GM13977 (cell line): ENCODE measurements around the gene SPHK1.
"Not testable (repeated sequence)": the region's sequence is repeated elsewhere in the genome, so short reads cannot be mapped to it uniquely, and the experiment has no call there.

ENCODE experiments used
- DNase-seq: peaks from one replicate; pipeline ENCODE4 v3.0.0; 2012; ENCODE audit warnings: low spot score
- CTCF ChIP-seq: IDR thresholded peaks from 2 replicates; pipeline ENCODE4 v1.5.1; 2012; ENCODE audit warnings: mild to moderate bottlenecking, control low read depth; ENCODE audit not compliant: insufficient read depth; ENCODE audit errors: extremely low read depth, missing control alignments
- in situ Hi-C: fragments of 300-500 bp; cut with MboI; formaldehyde crosslinking; loops from one replicate; pipeline ENCODE4 v1.12.0; 2022; ENCODE audit warnings: low sequenced_read_pairs, low pct_unique_long_range_greater_than_20kb, mixed read lengths, inconsistent platforms; ENCODE audit not compliant: unreplicated experiment

The SPHK1 gene

GRCh38 chr17:76345377-76345974 is 38.9 kb upstream of the SPHK1 start:
- no peak for TF ChIP-seq CTCF
- DNase-seq: no peak
- in situ Hi-C loops: no loop called here

GRCh38 chr17:76346936-76347335 is 37.5 kb upstream of the SPHK1 start:
- in situ Hi-C loops, DNase-seq: not testable (repeated sequence)

- no peak for TF ChIP-seq CTCF
- in situ Hi-C loops: no loop called here
- no peak for DNase-seq
These were observed 33.9 kb upstream of the SPHK1 start for GRCh38 chr17:76350463-76350862.

GRCh38 chr17:76351526-76352071 is 32.8 kb upstream of the SPHK1 start:
- in situ Hi-C loops: no loop called here
- no peak for TF ChIP-seq CTCF
- no peak for DNase-seq

GRCh38 chr17:76353004-76353598 is 31.3 kb upstream of the SPHK1 start:
- no peak for TF ChIP-seq CTCF
- DNase-seq: peak; percentile 70
- in situ Hi-C loops: no loop called here

GRCh38 chr17:76353599-76354316 is 30.7 kb upstream of the SPHK1 start, which contains the start of gene PRPSAP1:
TSS of gene PRPSAP1 (minus strand) at chr17:76353916. CDS start at chr17:76353703, 213 bp downstream.
- peak; percentile 94 for DNase-seq
- TF ChIP-seq CTCF: no peak
- in situ Hi-C loops: no loop called here

GRCh38 chr17:76354317-76354729 is 30.1 kb upstream of the SPHK1 start:
- in situ Hi-C loops: no loop called here
- no peak for DNase-seq
- TF ChIP-seq CTCF: no peak
